GM23338 (cell line): ENCODE data around the gene PLEKHD1.

ENCODE experiments used
- CTCF ChIP-seq, 2 experiments: fragments of 200-600 bp in 1 of 2; sonication (generic) in 1 of 2; conservative IDR thresholded peaks; 2 replicates each; pipeline versions ENCODE4 v1.5.1 to v1.6.1; 2016 to 2017; ENCODE audit warnings: antibody characterized with exemption in 2 of 2, low read depth in 2 of 2, mild to moderate bottlenecking in 2 of 2, moderate library complexity in 1 of 2
- EZH2 ChIP-seq: fragments of 200-600 bp; sonication (generic); IDR thresholded peaks from one replicate; pipeline ENCODE4 v1.8.0; 2017; ENCODE audit warnings: antibody characterized with exemption, mild to moderate bottlenecking, low read depth; ENCODE audit not compliant: unreplicated experiment
- POLR2AphosphoS5 ChIP-seq: IDR thresholded peaks from 2 replicates; pipeline ENCODE4 v1.6.1; 2016; ENCODE audit warnings: antibody characterized with exemption, low read depth
- REST ChIP-seq: IDR thresholded peaks from one replicate; pipeline ENCODE4 v1.6.1; 2018; ENCODE audit warnings: antibody characterized with exemption; ENCODE audit not compliant: unreplicated experiment
- STAT1 ChIP-seq: IDR thresholded peaks from one replicate; pipeline ENCODE4 v1.6.1; 2016; ENCODE audit warnings: antibody characterized with exemption; ENCODE audit not compliant: unreplicated experiment

- TF ChIP-seq POLR2AphosphoS5: no peak
- no peak for TF ChIP-seq CTCF (conservative IDR thresholded peaks at IDR 0.05; ENCODE audit: low read depth in 2 of 2)
- no peak for TF ChIP-seq STAT1
- no peak for TF ChIP-seq REST
- no peak for TF ChIP-seq EZH2
Measured at GRCh38 chr14:69451941-69452340, 32.6 kb upstream of the PLEKHD1 start.
